NCI-H2107 treated with DMSO at 0.1 percent for 48 hours (cell line): ENCODE data around the gene PNLIPRP2.

ENCODE experiments used
- DNase-seq: peaks from one replicate; lab custom pipeline; 2025; ENCODE audit not compliant: unreplicated experiment; lab: John Stamatoyannopoulos, UW

The PNLIPRP2 gene

GRCh38 chr10:116654816-116655215, 34.1 kb downstream of the PNLIPRP2 start:
- no peak for DNase-seq

- DNase-seq, result no peak
Measured at GRCh38 chr10:116655568-116655967, 34.8 kb downstream of the PNLIPRP2 start.

- DNase-seq, result no peak
Measured at GRCh38 chr10:116656044-116656443, 35.3 kb downstream of the PNLIPRP2 start.

- DNase-seq, result no peak
Measured at GRCh38 chr10:116657863-116658551, 37.3 kb downstream of the PNLIPRP2 start.

GRCh38 chr10:116659049-116659670, 38.4 kb downstream of the PNLIPRP2 start:
- no peak for DNase-seq

GRCh38 chr10:116660860-116661259, 40.1 kb downstream of the PNLIPRP2 start:
- no peak for DNase-seq

GRCh38 chr10:116663342-116663741, 42.6 kb downstream of the PNLIPRP2 start:
- DNase-seq, result no peak

GRCh38 chr10:116664631-116665030, 43.9 kb downstream of the PNLIPRP2 start:
- DNase-seq, result no peak

GRCh38 chr10:116665541-116666125, 44.9 kb downstream of the PNLIPRP2 start:
- no peak for DNase-seq

- no peak for DNase-seq
Measured at GRCh38 chr10:116667484-116667883, 46.7 kb downstream of the PNLIPRP2 start.

- no peak for DNase-seq
Measured at GRCh38 chr10:116668018-116668417, 47.3 kb downstream of the PNLIPRP2 start.

GRCh38 chr10:116668446-116668845, 47.7 kb downstream of the PNLIPRP2 start:
- DNase-seq, result no peak

- DNase-seq, result no peak
Measured at GRCh38 chr10:116669080-116669479, 48.3 kb downstream of the PNLIPRP2 start.

- DNase-seq, result no peak
Measured at GRCh38 chr10:116669832-116670644, 49.3 kb downstream of the PNLIPRP2 start.

- no peak for DNase-seq
Measured at GRCh38 chr10:116670706-116671105, 50.0 kb downstream of the PNLIPRP2 start.

GRCh38 chr10:116671274-116671926, 50.6 kb downstream of the PNLIPRP2 start:
- DNase-seq, result no peak

- no peak for DNase-seq
Measured at GRCh38 chr10:116672891-116673290, 52.1 kb downstream of the PNLIPRP2 start.

GRCh38 chr10:116673866-116674265, 53.1 kb downstream of the PNLIPRP2 start:
- DNase-seq, result no peak

- no peak for DNase-seq
Measured at GRCh38 chr10:116674901-116675423, 54.2 kb downstream of the PNLIPRP2 start.

GRCh38 chr10:116676118-116676517, 55.4 kb downstream of the PNLIPRP2 start:
- no peak for DNase-seq

- no peak for DNase-seq
Measured at GRCh38 chr10:116676633-116677032, 55.9 kb downstream of the PNLIPRP2 start.
